Fibroblast of lung (primary cell): ENCODE results near the gene KDM4E. TPM values are rescaled to one million over a fixed set of nuclear protein-coding genes. Genes with fewer than 3 reads are reported as not detected.
"Not testable (repeated sequence)": the region's sequence is repeated elsewhere in the genome, so short reads cannot be mapped to it uniquely, and the experiment has no call there.

Experiments used
- DNase-seq, 2 donors: peaks; one replicate each; pipeline versions ENCODE4 v3.0.0 to v3.0.0-alpha.2; 2010; ENCODE audit warnings: low read depth in 2 of 2
- H2AFZ ChIP-seq: 2 replicates; pipeline ENCODE4 v1.5.1; 2012; ENCODE audit warnings: low read length, control low read depth, inconsistent platforms
- H3K27ac ChIP-seq: 2 replicates; pipeline ENCODE4 v1.5.1; 2011; ENCODE audit warnings: low read length, control low read depth; ENCODE audit not compliant: insufficient read depth
- H3K27me3 ChIP-seq: 2 replicates; pipeline ENCODE4 v1.5.1; 2011; ENCODE audit warnings: mild to moderate bottlenecking, low read length; ENCODE audit not compliant: control insufficient read depth, insufficient read depth
- H3K36me3 ChIP-seq: 2 replicates; pipeline ENCODE4 v1.5.1; 2011; ENCODE audit warnings: low read length; ENCODE audit not compliant: control insufficient read depth, insufficient read depth
- H3K4me1 ChIP-seq: 2 replicates; pipeline ENCODE4 v1.5.1; 2011; ENCODE audit warnings: low read length; ENCODE audit not compliant: control insufficient read depth, insufficient read depth; ENCODE audit errors: extremely low read depth
- H3K4me2 ChIP-seq: 2 replicates; pipeline ENCODE4 v1.5.1; 2011; ENCODE audit warnings: low read length, control low read depth; ENCODE audit not compliant: insufficient read depth; ENCODE audit errors: extremely low read depth
- H3K4me3 ChIP-seq, 4 experiments: fragments of 200-600 bp in 1 of 4; sonication (generic) in 1 of 4; replicated peaks in 1 of 4; 2 replicates each; pipeline ENCODE4 v1.5.1; 2011 to 2016; ENCODE audit warnings: low read length in 4 of 4, low read depth in 3 of 4, mild to moderate bottlenecking in 3 of 4, control low read depth in 2 of 4, inconsistent platforms in 1 of 4, mixed read lengths in 1 of 4; ENCODE audit not compliant: insufficient read depth in 1 of 4; ENCODE audit errors: control extremely low read depth in 1 of 4
- H3K79me2 ChIP-seq: 2 replicates; pipeline ENCODE4 v1.5.1; 2012; ENCODE audit warnings: mild to moderate bottlenecking, low read length, inconsistent platforms; ENCODE audit not compliant: control insufficient read depth, insufficient read depth
- H3K9ac ChIP-seq: 2 replicates; pipeline ENCODE4 v1.5.1; 2011; ENCODE audit warnings: mild to moderate bottlenecking, low read length, control low read depth; ENCODE audit not compliant: insufficient read depth
- H3K9me3 ChIP-seq: 2 replicates; pipeline ENCODE4 v1.5.1; 2012; ENCODE audit warnings: low read depth, low read length; ENCODE audit not compliant: control insufficient read depth, insufficient read depth
- H4K20me1 ChIP-seq: 2 replicates; pipeline ENCODE4 v1.5.1; 2011; ENCODE audit warnings: low read length; ENCODE audit not compliant: control insufficient read depth, insufficient read depth; ENCODE audit errors: extremely low read depth
- EZH2 ChIP-seq: IDR thresholded peaks from 2 replicates; pipeline ENCODE4 v1.5.1; 2012; ENCODE audit warnings: low read length, control low read depth, mild to moderate bottlenecking; ENCODE audit errors: missing control alignments
- polyA plus RNA-seq, 2 donors: library from polyadenylated mRNA; depleted of rRNA in 1 of 2; stranded (reverse) in 1 of 2; unstranded in 1 of 2; fragments of >200 nt; gene quantifications; 2 replicates each; pipeline ENCODE4 v1.2.1, GENCODE V29; 2011 to 2012; ENCODE audit warnings: missing spikeins in 1 of 2
- total RNA-seq: library from RNA; depleted of rRNA; stranded (reverse); fragments of >200 nt; gene quantifications from 2 replicates; pipeline ENCODE4 v1.2.1, GENCODE V29; 2014
- TF ChIP-seq, protein P1 (sequence below), 2 donors: IDR thresholded peaks in 1 of 2; conservative IDR thresholded peaks in 1 of 2; 1 replicate in 1 of 2; 2 replicates in 1 of 2; pipeline ENCODE4 v1.5.1; 2011 to 2012; ENCODE audit warnings: low read length in 2 of 2, control low read depth in 1 of 2, inconsistent platforms in 1 of 2, low read depth in 1 of 2, mild to moderate bottlenecking in 1 of 2

The KDM4E gene
- total and polyA plus RNA-seq, 2 donors (not counting 1 experiment from before 2014, with no cell fraction given): not detected

- no peak overlapping the region for H3K27ac ChIP-seq
- H3K4me2 ChIP-seq: no peak overlapping the region
- H3K4me3 ChIP-seq: no peak overlapping the region
- H3K4me1 ChIP-seq: no peaks in the 10 kb centered on the region
- no peaks in the 10 kb centered on the region for H3K36me3 ChIP-seq
- peaks cover 1% of the 10 kb centered on the region for H4K20me1 ChIP-seq
- H3K9ac ChIP-seq: no peak overlapping the region
- H3K27me3 ChIP-seq: no peaks in the 10 kb centered on the region
- no peaks in the 10 kb centered on the region for H3K9me3 ChIP-seq
- H3K79me2 ChIP-seq: no peaks in the 10 kb centered on the region
- DNase-seq: no peak
- no peak overlapping the region for H2AFZ ChIP-seq
- no peak for TF ChIP-seq EZH2
- TF ChIP-seq, protein P1, sequence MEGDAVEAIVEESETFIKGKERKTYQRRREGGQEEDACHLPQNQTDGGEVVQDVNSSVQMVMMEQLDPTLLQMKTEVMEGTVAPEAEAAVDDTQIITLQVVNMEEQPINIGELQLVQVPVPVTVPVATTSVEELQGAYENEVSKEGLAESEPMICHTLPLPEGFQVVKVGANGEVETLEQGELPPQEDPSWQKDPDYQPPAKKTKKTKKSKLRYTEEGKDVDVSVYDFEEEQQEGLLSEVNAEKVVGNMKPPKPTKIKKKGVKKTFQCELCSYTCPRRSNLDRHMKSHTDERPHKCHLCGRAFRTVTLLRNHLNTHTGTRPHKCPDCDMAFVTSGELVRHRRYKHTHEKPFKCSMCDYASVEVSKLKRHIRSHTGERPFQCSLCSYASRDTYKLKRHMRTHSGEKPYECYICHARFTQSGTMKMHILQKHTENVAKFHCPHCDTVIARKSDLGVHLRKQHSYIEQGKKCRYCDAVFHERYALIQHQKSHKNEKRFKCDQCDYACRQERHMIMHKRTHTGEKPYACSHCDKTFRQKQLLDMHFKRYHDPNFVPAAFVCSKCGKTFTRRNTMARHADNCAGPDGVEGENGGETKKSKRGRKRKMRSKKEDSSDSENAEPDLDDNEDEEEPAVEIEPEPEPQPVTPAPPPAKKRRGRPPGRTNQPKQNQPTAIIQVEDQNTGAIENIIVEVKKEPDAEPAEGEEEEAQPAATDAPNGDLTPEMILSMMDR (conservative IDR thresholded peaks at IDR 0.05 in 1 of 2, IDR thresholded peaks at IDR 0.05 in 1 of 2; ENCODE audit: low read depth in 1 of 2, low read length in 2 of 2): no peak
Measured at GRCh38 chr11:95011376-95011775, 13.7 kb upstream of the KDM4E start.

DNA sequence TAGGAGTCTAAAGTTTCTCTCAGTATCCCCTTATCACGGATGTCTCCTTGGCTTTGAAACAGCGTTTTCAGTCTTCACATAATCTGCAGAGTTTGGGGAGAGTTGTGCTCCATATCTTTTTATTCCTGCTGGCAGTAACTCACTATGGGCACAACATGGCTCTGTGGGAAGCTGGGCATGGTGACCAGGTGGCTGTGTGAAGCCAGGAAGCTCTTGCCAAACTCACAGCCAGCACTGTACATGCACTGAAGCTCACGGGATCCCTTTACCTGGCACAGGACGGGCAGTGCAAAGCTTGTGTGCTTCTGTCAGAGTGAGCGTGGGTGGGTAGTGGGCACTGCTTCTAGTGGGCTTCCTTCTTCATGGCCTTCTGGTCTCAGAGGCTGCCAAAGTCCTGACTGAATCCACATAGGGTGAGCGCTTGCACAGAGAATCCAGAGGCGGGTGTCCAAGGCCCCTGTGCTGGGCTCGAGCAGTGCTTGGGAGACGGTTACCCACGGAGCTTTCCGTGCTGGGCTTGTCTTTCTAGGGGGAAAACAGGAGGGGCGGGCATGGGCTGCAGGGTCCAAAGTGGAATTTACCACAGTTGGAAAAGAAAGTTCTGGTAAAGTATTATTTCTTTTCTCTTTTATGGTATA is 10.8 kb upstream of the KDM4E start:
- Histone ChIP-seq H2AFZ (no peak overlapping the region), H3K27me3 (no peaks in the 10 kb centered on the region), H3K9ac (no peak overlapping the region), H3K4me3 (no peak overlapping the region), H3K27ac (no peak overlapping the region), H3K4me2 (no peak overlapping the region), H3K4me1 (no peaks in the 10 kb centered on the region), H3K9me3 (no peaks in the 10 kb centered on the region), H3K79me2 (no peaks in the 10 kb centered on the region), H4K20me1 (peaks cover 1% of the 10 kb centered on the region), H3K36me3 (no peaks in the 10 kb centered on the region)
- TF ChIP-seq EZH2: no peak
- TF ChIP-seq, protein P1 (conservative IDR thresholded peaks at IDR 0.05 in 1 of 2, IDR thresholded peaks at IDR 0.05 in 1 of 2; ENCODE audit: low read depth in 1 of 2, low read length in 2 of 2): no peak
- DNase-seq: no peak

- no peak overlapping the region for H3K9ac ChIP-seq
- no peaks in the 10 kb centered on the region for H3K27me3 ChIP-seq
- no peak for DNase-seq
- no peak for TF ChIP-seq EZH2
- TF ChIP-seq, protein P1 (conservative IDR thresholded peaks at IDR 0.05 in 1 of 2, IDR thresholded peaks at IDR 0.05 in 1 of 2; ENCODE audit: low read depth in 1 of 2, low read length in 2 of 2): no peak
- no peaks in the 10 kb centered on the region for H3K9me3 ChIP-seq
- H3K27ac ChIP-seq: no peak overlapping the region
- H4K20me1 ChIP-seq: peaks cover 1% of the 10 kb centered on the region
- no peak overlapping the region for H3K4me2 ChIP-seq
- H3K4me1 ChIP-seq: no peaks in the 10 kb centered on the region
- no peaks in the 10 kb centered on the region for H3K79me2 ChIP-seq
- H3K36me3 ChIP-seq: no peaks in the 10 kb centered on the region
- no peak overlapping the region for H2AFZ ChIP-seq
- no peak overlapping the region for H3K4me3 ChIP-seq
Measured at GRCh38 chr11:95016139-95016538, 8.9 kb upstream of the KDM4E start.

- H3K4me3 ChIP-seq, H3K9me3 ChIP-seq, H3K27me3 ChIP-seq, H2AFZ ChIP-seq, H3K36me3 ChIP-seq, DNase-seq, H4K20me1 ChIP-seq, H3K9ac ChIP-seq, H3K27ac ChIP-seq, H3K79me2 ChIP-seq, H3K4me2 ChIP-seq, H3K4me1 ChIP-seq: not testable (repeated sequence)
Measured at GRCh38 chr11:95021468-95021867, 3.6 kb upstream of the KDM4E start.

- H3K4me2 ChIP-seq, H3K36me3 ChIP-seq, H2AFZ ChIP-seq, H3K9me3 ChIP-seq, H3K9ac ChIP-seq, DNase-seq, H3K4me3 ChIP-seq, H3K27me3 ChIP-seq, H4K20me1 ChIP-seq, H3K79me2 ChIP-seq, H3K27ac ChIP-seq, H3K4me1 ChIP-seq: not testable (repeated sequence)
Measured at GRCh38 chr11:95025594-95025993, 536 bp downstream of the KDM4E start.
